Measurements from ENCODE around the gene KCNQ4.

KCNQ4 gene

GRCh38 chr1:40740039-40740996, 43.3 kb upstream of the KCNQ4 start:
- peaks cover 3% of the 10 kb centered on the region for H3K36me3 ChIP-seq (ENCODE audit: control insufficient read depth, insufficient read depth, low read length)

GRCh38 chr1:40740997-40741736, 42.4 kb upstream of the KCNQ4 start:
- Histone ChIP-seq H4K8ac (ENCODE audit: low read depth, low read length) (no peak overlapping the region), H3K27ac (ENCODE audit: low read depth, low read length) (no peak overlapping the region), H2AK5ac (ENCODE audit: low read length) (no peak overlapping the region), H3K4me3 (ENCODE audit: low read length) (no peak overlapping the region), H3K18ac (ENCODE audit: low read length) (no peak overlapping the region), H3K9ac (ENCODE audit: low read length) (no peak overlapping the region), H3K56ac (ENCODE audit: low read length) (no peak overlapping the region), H2BK120ac (ENCODE audit: low read depth, low read length) (no peak overlapping the region), H4K5ac (ENCODE audit: low read length) (no peak overlapping the region), H2BK15ac (replicated peaks; ENCODE audit: low read depth) (no peak overlapping the region), H3K4me1 (ENCODE audit: control insufficient read depth, low read depth, low read length) (no peaks in the 10 kb centered on the region), H3K23ac (ENCODE audit: low read length) (no peak overlapping the region), H3K4ac (ENCODE audit: low read depth, low read length) (no peak overlapping the region), H3K79me1 (ENCODE audit: low read length) (peaks cover 12% of the 10 kb centered on the region), H3K36me3 (ENCODE audit: control insufficient read depth, insufficient read depth, low read length) (peaks cover 3% of the 10 kb centered on the region), H3K27me3 (ENCODE audit: insufficient read depth, low read length, poor library complexity) (no peaks in the 10 kb centered on the region), H3K4me2 (ENCODE audit: low read length) (no peak overlapping the region), H2BK5ac (ENCODE audit: low read length) (no peak overlapping the region), H3K79me2 (ENCODE audit: control insufficient read depth, insufficient read depth, low read length) (peaks cover 3% of the 10 kb centered on the region)
- WGBS (ENCODE audit: extremely low coverage, insufficient coverage, low lambda C conversion rate) = no CpG with 5 or more reads among the region's 7 CpGs
- no peak for DNase-seq

More at GRCh38 chr1:40740039-40740996, 43.3 kb upstream of the KCNQ4 start:
- Histone ChIP-seq H4K8ac (ENCODE audit: low read depth, low read length) (no peak overlapping the region), H4K5ac (ENCODE audit: low read length) (no peak overlapping the region), H2BK15ac (replicated peaks; ENCODE audit: low read depth) (no peak overlapping the region), H3K4me2 (ENCODE audit: low read length) (no peak overlapping the region), H3K9ac (ENCODE audit: low read length) (no peak overlapping the region), H2BK5ac (ENCODE audit: low read length) (no peak overlapping the region), H2AK5ac (ENCODE audit: low read length) (no peak overlapping the region), H2BK120ac (ENCODE audit: low read depth, low read length) (no peak overlapping the region), H3K56ac (ENCODE audit: low read length) (no peak overlapping the region), H3K4me1 (ENCODE audit: control insufficient read depth, low read depth, low read length) (no peaks in the 10 kb centered on the region), H3K79me2 (ENCODE audit: control insufficient read depth, insufficient read depth, low read length) (peaks cover 5% of the 10 kb centered on the region), H3K27me3 (ENCODE audit: insufficient read depth, low read length, poor library complexity) (no peaks in the 10 kb centered on the region), H3K27ac (ENCODE audit: low read depth, low read length) (no peak overlapping the region), H3K79me1 (ENCODE audit: low read length) (peaks cover 10% of the 10 kb centered on the region), H3K23ac (ENCODE audit: low read length) (no peak overlapping the region), H3K18ac (ENCODE audit: low read length) (no peak overlapping the region), H3K4ac (ENCODE audit: low read depth, low read length) (no peak overlapping the region), H3K4me3 (ENCODE audit: low read length) (no peak overlapping the region)
- DNase-seq = no peak
- no CpG with 5 or more reads among the region's 6 CpGs for WGBS (ENCODE audit: extremely low coverage, insufficient coverage, low lambda C conversion rate)

GRCh38 chr1:40742363-40743061, 41.1 kb upstream of the KCNQ4 start:
- Histone ChIP-seq H3K56ac (ENCODE audit: low read length) (no peak overlapping the region), H4K5ac (ENCODE audit: low read length) (no peak overlapping the region), H3K18ac (ENCODE audit: low read length) (no peak overlapping the region), H3K4me2 (ENCODE audit: low read length) (no peak overlapping the region), H3K4me1 (ENCODE audit: control insufficient read depth, low read depth, low read length) (no peaks in the 10 kb centered on the region), H3K27me3 (ENCODE audit: insufficient read depth, low read length, poor library complexity) (no peaks in the 10 kb centered on the region), H3K36me3 (ENCODE audit: control insufficient read depth, insufficient read depth, low read length) (peaks cover 3% of the 10 kb centered on the region), H3K27ac (ENCODE audit: low read depth, low read length) (no peak overlapping the region), H2BK5ac (ENCODE audit: low read length) (no peak overlapping the region), H2BK120ac (ENCODE audit: low read depth, low read length) (no peak overlapping the region), H2BK15ac (replicated peaks; ENCODE audit: low read depth) (no peak overlapping the region), H2AK5ac (ENCODE audit: low read length) (no peak overlapping the region), H3K79me1 (ENCODE audit: low read length) (peaks cover 12% of the 10 kb centered on the region), H3K4ac (ENCODE audit: low read depth, low read length) (no peak overlapping the region), H3K9ac (ENCODE audit: low read length) (no peak overlapping the region), H3K79me2 (ENCODE audit: control insufficient read depth, insufficient read depth, low read length) (peaks cover 3% of the 10 kb centered on the region), H4K8ac (ENCODE audit: low read depth, low read length) (no peak overlapping the region), H3K23ac (ENCODE audit: low read length) (no peak overlapping the region), H3K4me3 (ENCODE audit: low read length) (no peak overlapping the region)
- WGBS (ENCODE audit: extremely low coverage, insufficient coverage, low lambda C conversion rate) = no CpG with 5 or more reads among the region's 3 CpGs
- DNase-seq = no peak

DNA sequence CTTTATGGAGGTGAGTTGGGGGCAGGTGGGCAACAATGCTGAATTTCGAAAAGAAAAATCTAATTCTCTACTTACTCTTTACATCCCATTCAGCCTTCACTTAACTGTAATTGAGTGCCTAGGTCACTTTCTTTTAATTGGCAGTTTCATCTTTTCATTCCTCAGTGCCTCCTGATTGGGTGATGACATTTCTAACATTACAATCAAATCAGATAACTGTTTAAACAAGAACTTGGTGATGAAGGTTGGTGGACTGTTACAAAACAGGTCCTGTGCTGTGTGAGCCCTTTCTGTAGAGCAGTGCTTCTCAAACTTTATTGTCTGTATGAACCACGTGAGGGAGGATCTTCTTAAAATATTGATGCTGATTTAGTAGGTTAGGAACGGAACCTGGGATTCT, 40.1 kb upstream of the KCNQ4 start:
- no peak overlapping the region for H3K9ac ChIP-seq (ENCODE audit: low read length)
- H4K8ac ChIP-seq (ENCODE audit: low read depth, low read length) = no peak overlapping the region
- H4K5ac ChIP-seq (ENCODE audit: low read length) = no peak overlapping the region
- H3K36me3 ChIP-seq (ENCODE audit: control insufficient read depth, insufficient read depth, low read length) = peaks cover 3% of the 10 kb centered on the region
- no peak overlapping the region for H3K4ac ChIP-seq (ENCODE audit: low read depth, low read length)
- no peak overlapping the region for H3K4me2 ChIP-seq (ENCODE audit: low read length)
- no peak overlapping the region for H3K27ac ChIP-seq (ENCODE audit: low read depth, low read length)
- H3K79me2 ChIP-seq (ENCODE audit: control insufficient read depth, insufficient read depth, low read length) = peaks cover 3% of the 10 kb centered on the region
- no peak overlapping the region for H2AK5ac ChIP-seq (ENCODE audit: low read length)
- H3K18ac ChIP-seq (ENCODE audit: low read length) = no peak overlapping the region
- no peak overlapping the region for H3K23ac ChIP-seq (ENCODE audit: low read length)
- no peak overlapping the region for H2BK120ac ChIP-seq (ENCODE audit: low read depth, low read length)
- H3K56ac ChIP-seq (ENCODE audit: low read length) = no peak overlapping the region
- WGBS (ENCODE audit: extremely low coverage, insufficient coverage, low lambda C conversion rate) = no CpG with 5 or more reads among the region's 3 CpGs
- DNase-seq = no peak
- no peaks in the 10 kb centered on the region for H3K4me1 ChIP-seq (ENCODE audit: control insufficient read depth, low read depth, low read length)
- H3K79me1 ChIP-seq (ENCODE audit: low read length) = peaks cover 10% of the 10 kb centered on the region
- no peak overlapping the region for H3K4me3 ChIP-seq (ENCODE audit: low read length)
- no peak overlapping the region for H2BK15ac ChIP-seq (replicated peaks; ENCODE audit: low read depth)
- no peaks in the 10 kb centered on the region for H3K27me3 ChIP-seq (ENCODE audit: insufficient read depth, low read length, poor library complexity)
- H2BK5ac ChIP-seq (ENCODE audit: low read length) = no peak overlapping the region

- no CpG with 5 or more reads among the region's 3 CpGs for WGBS (ENCODE audit: extremely low coverage, insufficient coverage, low lambda C conversion rate)
- peaks cover 3% of the 10 kb centered on the region for H3K79me2 ChIP-seq (ENCODE audit: control insufficient read depth, insufficient read depth, low read length)
- H2BK120ac ChIP-seq (ENCODE audit: low read depth, low read length) = no peak overlapping the region
- H3K27ac ChIP-seq (ENCODE audit: low read depth, low read length) = no peak overlapping the region
- no peaks in the 10 kb centered on the region for H3K4me1 ChIP-seq (ENCODE audit: control insufficient read depth, low read depth, low read length)
- H3K27me3 ChIP-seq (ENCODE audit: insufficient read depth, low read length, poor library complexity) = no peaks in the 10 kb centered on the region
- H3K9ac ChIP-seq (ENCODE audit: low read length) = no peak overlapping the region
- no peak overlapping the region for H3K4ac ChIP-seq (ENCODE audit: low read depth, low read length)
- H4K5ac ChIP-seq (ENCODE audit: low read length) = no peak overlapping the region
- no peak overlapping the region for H2AK5ac ChIP-seq (ENCODE audit: low read length)
- H3K18ac ChIP-seq (ENCODE audit: low read length) = no peak overlapping the region
- H4K8ac ChIP-seq (ENCODE audit: low read depth, low read length) = no peak overlapping the region
- no peak for DNase-seq
- H3K79me1 ChIP-seq (ENCODE audit: low read length) = peaks cover 10% of the 10 kb centered on the region
- H3K36me3 ChIP-seq (ENCODE audit: control insufficient read depth, insufficient read depth, low read length) = peaks cover 3% of the 10 kb centered on the region
- no peak overlapping the region for H2BK15ac ChIP-seq (replicated peaks; ENCODE audit: low read depth)
- H3K4me3 ChIP-seq (ENCODE audit: low read length) = no peak overlapping the region
- H3K56ac ChIP-seq (ENCODE audit: low read length) = no peak overlapping the region
- H2BK5ac ChIP-seq (ENCODE audit: low read length) = no peak overlapping the region
- no peak overlapping the region for H3K23ac ChIP-seq (ENCODE audit: low read length)
- no peak overlapping the region for H3K4me2 ChIP-seq (ENCODE audit: low read length)
Observed at GRCh38 chr1:40743860-40744259, 39.7 kb upstream of the KCNQ4 start.
